ENCODE data around the gene OTUD1. TPM values are rescaled to one million over a fixed set of nuclear protein-coding genes. Genes with fewer than 3 reads are reported as not detected.

Gene OTUD1
- total and polyA plus RNA-seq, 2 experiments from 2014 or later, result 31.7 to 38.5 TPM

- Histone ChIP-seq H4K20me1 (ENCODE audit: insufficient read depth, poor library complexity, severe bottlenecking) (no peaks in the 10 kb centered on the region), H3K4me3 (no peak overlapping the region), H3K27ac (no peak overlapping the region), H3K9me3 (ENCODE audit: low read depth) (no peaks in the 10 kb centered on the region), H3K27me3 (no peaks in the 10 kb centered on the region), H3K9me2 (replicated peaks; ENCODE audit: insufficient read depth) (no peaks in the 10 kb centered on the region), H3K36me3 (replicated peaks; ENCODE audit: insufficient read depth, low read depth) (no peaks in the 10 kb centered on the region), H3K79me2 (peaks cover 2% of the 10 kb centered on the region), H3K4me1 (ENCODE audit: insufficient read depth) (no peaks in the 10 kb centered on the region), H2AFZ (no peak overlapping the region), H3K4me2 (no peak overlapping the region)
- no peak for DNase-seq (ENCODE audit: low spot score)
- WGBS (ENCODE audit: low lambda C conversion rate, missing lambda C conversion rate), result 81% methylated on average over 7 of the region's 7 CpGs
- no peak for TF ChIP-seq CTCF (IDR thresholded peaks at IDR 0.05; ENCODE audit: poor library complexity)
- no peak for TF ChIP-seq EZH2 (IDR thresholded peaks at IDR 0.05; ENCODE audit: borderline replicate concordance)
- TF ChIP-seq EZH2phosphoT487 (IDR thresholded peaks at IDR 0.05; ENCODE audit: low read depth, severe bottlenecking, unreplicated experiment), result no peak
Measured at GRCh38 chr10:23448802-23449570, 10.1 kb downstream of the OTUD1 start.

DNA sequence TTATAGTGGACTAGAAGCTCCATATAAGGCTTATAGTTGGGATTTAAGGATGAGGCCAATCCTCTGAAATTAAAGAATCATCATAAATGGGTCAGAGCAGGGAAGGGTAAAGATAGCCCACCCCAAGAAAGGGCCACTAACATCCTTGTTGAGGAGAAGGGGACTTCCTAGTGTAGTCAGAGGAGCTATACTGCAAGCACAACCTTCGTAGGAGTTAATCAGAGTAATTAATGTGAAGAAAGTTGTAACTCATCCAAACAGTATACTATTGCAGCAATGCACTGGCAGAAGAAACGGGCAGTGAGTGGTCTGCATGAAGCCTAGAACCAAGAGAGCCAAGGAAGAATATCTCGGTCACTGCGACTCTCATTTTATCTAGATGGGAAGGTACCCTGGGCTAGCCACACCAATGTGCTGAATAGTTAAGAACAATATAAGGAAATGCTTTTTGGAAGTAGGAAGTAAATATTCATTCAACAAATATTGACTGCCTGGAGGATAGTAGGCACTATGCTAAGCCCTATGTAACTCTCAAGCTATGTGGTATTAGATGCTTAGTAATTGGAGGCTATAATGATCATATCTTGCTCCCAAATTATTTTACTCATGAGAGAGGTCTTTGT is 13.3 kb downstream of the OTUD1 start:
- H4K20me1 ChIP-seq (ENCODE audit: insufficient read depth, poor library complexity, severe bottlenecking), result no peaks in the 10 kb centered on the region
- H3K4me1 ChIP-seq (ENCODE audit: insufficient read depth), result no peaks in the 10 kb centered on the region
- no peak overlapping the region for H3K4me3 ChIP-seq
- no peaks in the 10 kb centered on the region for H3K9me3 ChIP-seq (ENCODE audit: low read depth)
- H3K4me2 ChIP-seq, result no peak overlapping the region
- H3K27me3 ChIP-seq, result no peaks in the 10 kb centered on the region
- TF ChIP-seq CTCF (IDR thresholded peaks at IDR 0.05; ENCODE audit: poor library complexity) (no peak), EZH2phosphoT487 (IDR thresholded peaks at IDR 0.05; ENCODE audit: low read depth, severe bottlenecking, unreplicated experiment) (no peak), EZH2 (IDR thresholded peaks at IDR 0.05; ENCODE audit: borderline replicate concordance) (no peak)
- 92% methylated on average over 4 of the region's 4 CpGs for WGBS (ENCODE audit: low lambda C conversion rate, missing lambda C conversion rate)
- DNase-seq (ENCODE audit: low spot score), result no peak
- H3K79me2 ChIP-seq, result no peaks in the 10 kb centered on the region
- no peak overlapping the region for H3K27ac ChIP-seq
- no peaks in the 10 kb centered on the region for H3K36me3 ChIP-seq (replicated peaks; ENCODE audit: insufficient read depth, low read depth)
- no peaks in the 10 kb centered on the region for H3K9me2 ChIP-seq (replicated peaks; ENCODE audit: insufficient read depth)
- H2AFZ ChIP-seq, result no peak overlapping the region

- Histone ChIP-seq H3K9me3 (ENCODE audit: low read depth) (no peaks in the 10 kb centered on the region), H3K9me2 (replicated peaks; ENCODE audit: insufficient read depth) (no peaks in the 10 kb centered on the region), H3K79me2 (no peaks in the 10 kb centered on the region), H3K4me1 (ENCODE audit: insufficient read depth) (no peaks in the 10 kb centered on the region), H3K4me2 (no peak overlapping the region), H2AFZ (no peak overlapping the region), H3K27ac (no peak overlapping the region), H4K20me1 (ENCODE audit: insufficient read depth, poor library complexity, severe bottlenecking) (no peaks in the 10 kb centered on the region), H3K4me3 (no peak overlapping the region), H3K36me3 (replicated peaks; ENCODE audit: insufficient read depth, low read depth) (no peaks in the 10 kb centered on the region), H3K27me3 (no peaks in the 10 kb centered on the region)
- DNase-seq (ENCODE audit: low spot score), result no peak
- TF ChIP-seq EZH2 (IDR thresholded peaks at IDR 0.05; ENCODE audit: borderline replicate concordance), result no peak
- TF ChIP-seq EZH2phosphoT487 (IDR thresholded peaks at IDR 0.05; ENCODE audit: low read depth, severe bottlenecking, unreplicated experiment), result no peak
- TF ChIP-seq CTCF (IDR thresholded peaks at IDR 0.05; ENCODE audit: poor library complexity), result no peak
- WGBS (ENCODE audit: low lambda C conversion rate, missing lambda C conversion rate), result 96% methylated on average over 4 of the region's 4 CpGs
Measured at GRCh38 chr10:23453465-23453864, 14.6 kb downstream of the OTUD1 start.

Measured in hepatocyte (in vitro differentiated cells).